HG02763 (cell line): ENCODE data around the gene RFX6.
A peak's percentile ranks its signal among the peaks of the same experiment; 100 is the strongest.

Experiments
- ATAC-seq: cut with Tn5 transposase; IDR thresholded peaks from one replicate; pipeline ENCODE4 v1.9.1; 2021; ENCODE audit warnings: mild to moderate bottlenecking, moderate library complexity; ENCODE audit not compliant: unreplicated experiment

The RFX6 gene

DNA sequence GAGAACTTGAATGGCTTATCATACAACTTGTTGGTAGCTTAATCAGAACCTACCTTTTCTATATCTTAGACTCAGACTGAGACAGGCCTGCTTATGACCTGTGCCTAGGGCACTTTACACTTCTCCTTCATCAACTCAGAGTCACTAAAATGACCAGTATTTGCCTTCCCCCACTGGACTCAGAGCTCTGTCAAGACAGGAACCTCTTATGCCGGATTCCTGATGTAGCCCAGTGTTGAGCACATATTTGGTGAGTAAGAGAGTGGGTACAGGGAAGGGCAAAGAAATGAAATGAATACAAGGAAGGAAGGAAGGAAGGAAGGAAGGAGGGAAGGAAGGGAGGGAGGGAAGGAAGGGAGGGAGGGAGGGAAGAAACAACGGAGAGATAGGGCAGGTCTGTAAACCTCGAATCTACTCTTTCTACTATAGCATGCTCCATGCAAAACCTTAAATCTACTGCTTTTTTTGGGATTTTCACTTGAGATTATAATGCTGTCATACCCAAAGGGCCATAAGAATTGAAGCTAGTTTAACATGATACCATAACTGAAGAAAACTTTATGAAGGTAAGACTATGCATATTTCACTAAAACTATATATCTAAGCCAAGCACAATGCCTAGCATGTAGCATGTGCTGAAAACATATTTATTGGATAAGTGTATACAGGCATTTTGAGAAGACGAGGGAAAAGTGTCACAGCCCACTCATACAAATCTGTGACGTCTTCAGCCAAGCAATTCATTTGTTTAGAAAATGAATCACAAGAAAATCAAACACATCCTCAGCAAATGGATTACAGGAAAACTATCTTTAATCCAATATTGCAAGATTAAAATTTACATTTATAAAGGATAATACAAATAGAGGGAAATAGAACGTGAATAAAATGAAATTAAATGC is 89.9 kb downstream of the RFX6 start:
- ATAC-seq = no peak

DNA sequence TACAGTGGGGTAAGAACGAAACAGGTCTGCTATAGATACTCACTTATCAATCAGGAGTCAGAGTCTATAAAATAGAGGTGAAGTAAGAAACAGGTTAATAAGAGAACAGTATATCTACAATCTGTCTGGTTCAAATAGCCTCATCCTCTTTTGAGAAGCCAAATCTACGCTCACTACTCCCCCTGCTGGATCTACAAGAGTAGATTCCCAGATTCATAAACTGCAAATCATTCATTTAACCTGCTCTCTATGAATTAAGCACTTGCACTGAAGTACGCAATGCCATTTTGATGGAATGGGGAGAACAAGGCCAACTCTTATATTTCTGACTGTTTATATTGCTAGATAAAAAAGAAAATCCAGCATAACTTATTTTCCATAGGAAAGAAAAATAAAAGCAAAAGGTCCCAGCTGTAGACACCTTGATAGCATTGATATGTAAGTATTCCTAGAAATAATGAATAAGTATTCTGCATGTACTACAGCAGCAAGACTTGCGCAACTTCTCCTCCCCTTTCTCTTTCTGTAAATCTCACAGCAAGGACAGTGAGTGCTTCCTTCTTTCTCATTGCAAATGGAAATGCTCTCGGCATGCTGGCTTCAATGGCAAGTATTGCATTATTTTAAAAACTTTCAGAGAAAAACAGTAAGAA is 92.3 kb downstream of the RFX6 start:
- ATAC-seq = peak; percentile 82

GRCh38 chr6:116971959-116972358 is 94.9 kb downstream of the RFX6 start:
- no peak for ATAC-seq

DNA sequence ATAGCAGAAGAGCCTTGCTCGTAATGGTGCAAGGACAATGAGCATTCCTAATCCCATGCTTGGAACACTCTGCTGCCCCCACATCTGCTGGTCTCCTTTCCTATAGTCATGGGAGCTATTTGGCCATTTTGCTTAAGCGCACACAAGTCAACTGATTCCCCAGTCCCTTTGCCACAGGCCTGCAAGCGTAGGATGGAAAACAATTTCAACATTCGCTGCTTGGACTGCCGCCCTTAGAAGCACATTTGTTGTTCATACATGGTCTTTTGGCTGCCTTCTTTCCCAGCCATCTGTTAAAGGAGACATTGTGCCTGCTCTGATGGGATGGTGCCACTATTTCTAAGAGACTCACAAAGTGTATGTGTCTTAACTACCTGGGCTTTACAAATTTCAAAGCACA is 96.9 kb downstream of the RFX6 start:
- no peak for ATAC-seq

GRCh38 chr6:116974526-116975316 is 97.7 kb downstream of the RFX6 start:
- ATAC-seq = no peak

DNA sequence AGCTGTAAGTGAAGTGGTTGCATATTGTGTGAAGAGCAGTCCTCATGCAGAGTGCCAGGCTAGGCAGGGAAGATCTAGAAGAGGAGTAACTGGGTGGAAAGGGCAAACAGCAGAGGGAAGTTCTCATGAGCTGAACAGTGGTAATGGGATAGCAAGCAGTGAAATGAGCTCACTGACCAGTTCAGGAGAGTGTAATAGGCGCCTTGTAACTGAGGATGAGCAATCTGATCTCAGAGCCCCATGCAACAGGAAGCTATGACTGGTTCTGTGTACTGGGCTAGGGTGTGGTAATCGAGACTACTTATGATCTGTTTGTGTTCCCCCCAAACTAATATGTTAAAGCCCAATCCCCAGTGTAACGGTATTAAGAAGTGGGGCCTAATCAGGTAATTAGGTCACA is 98.6 kb downstream of the RFX6 start:
- ATAC-seq = no peak

DNA sequence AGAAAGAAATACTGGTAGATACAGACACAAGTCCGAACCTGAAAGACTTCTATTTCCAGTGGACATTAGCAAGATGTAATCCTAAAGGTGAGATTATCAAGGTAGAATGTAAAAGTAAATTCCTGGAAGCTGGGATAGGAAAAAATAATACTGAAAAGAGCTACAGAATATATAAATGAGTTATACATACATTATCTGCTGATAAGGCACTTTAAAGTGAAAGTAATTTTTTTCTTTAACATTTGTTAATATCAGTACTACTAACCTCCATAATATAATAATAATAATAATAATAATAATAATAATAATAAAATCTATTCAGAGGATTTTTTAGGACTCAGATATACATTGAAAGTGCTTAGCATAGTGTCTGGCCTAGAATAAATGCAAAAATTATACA is 102.5 kb downstream of the RFX6 start:
- no peak for ATAC-seq
